Lower lobe of right lung (tissue), 2 donors: ENCODE results near the gene EHD4. TPM values are rescaled to one million over a fixed set of nuclear protein-coding genes. Genes with fewer than 3 reads are reported as not detected.

Experiments used
- ATAC-seq, 2 donors: fragments of 200-7000 bp; cut with Tn5 transposase; one replicate each; pipeline ENCODE4 v1.9.1; 2020 to 2022; ENCODE audit warnings: mild to moderate bottlenecking in 2 of 2, moderate library complexity in 2 of 2
- DNase-seq: peaks from one replicate; pipeline ENCODE4 v3.0.0-alpha.2; 2020
- H3K27ac ChIP-seq: fragments of 200-600 bp; one replicate; pipeline ENCODE4 v1.8.0; 2022
- H3K27me3 ChIP-seq: fragments of 200-600 bp; one replicate; pipeline ENCODE4 v1.8.0; 2022; ENCODE audit warnings: low read depth
- H3K36me3 ChIP-seq: fragments of 200-600 bp; one replicate; pipeline ENCODE4 v1.8.0; 2022; ENCODE audit warnings: mild to moderate bottlenecking
- H3K4me1 ChIP-seq: fragments of 200-600 bp; one replicate; pipeline ENCODE4 v1.8.0; 2022
- H3K4me3 ChIP-seq: fragments of 200-600 bp; one replicate; pipeline ENCODE4 v1.8.0; 2022; ENCODE audit warnings: mild to moderate bottlenecking
- H3K9me3 ChIP-seq: fragments of 200-600 bp; one replicate; pipeline ENCODE4 v1.8.0; 2022
- intact Hi-C: fragments of 100-400 bp; cut with DNase I; formaldehyde crosslinking; loops from one replicate; pipeline ENCODE4 v1.11.0; 2022
- total RNA-seq: library from RNA; stranded (reverse); fragmentation: NEBNext Ultra II Directional; extraction: Animal tissue kit (Norgen Biotek cat#: 25700); gene quantifications from one replicate; pipeline ENCODE4 v1.2.1, GENCODE V29; 2021
- TF ChIP-seq, protein P1 (sequence below): fragments of 200-600 bp; IDR thresholded peaks from one replicate; pipeline ENCODE4 v1.8.0; 2022; ENCODE audit warnings: antibody characterized with exemption, mild to moderate bottlenecking
- donor health status: DM: no; HTN: yes; CAD: no; lungs with severe emphysema.

The EHD4 gene
- total RNA-seq, 1 donor from 2014 or later, result 35.0 TPM

DNA sequence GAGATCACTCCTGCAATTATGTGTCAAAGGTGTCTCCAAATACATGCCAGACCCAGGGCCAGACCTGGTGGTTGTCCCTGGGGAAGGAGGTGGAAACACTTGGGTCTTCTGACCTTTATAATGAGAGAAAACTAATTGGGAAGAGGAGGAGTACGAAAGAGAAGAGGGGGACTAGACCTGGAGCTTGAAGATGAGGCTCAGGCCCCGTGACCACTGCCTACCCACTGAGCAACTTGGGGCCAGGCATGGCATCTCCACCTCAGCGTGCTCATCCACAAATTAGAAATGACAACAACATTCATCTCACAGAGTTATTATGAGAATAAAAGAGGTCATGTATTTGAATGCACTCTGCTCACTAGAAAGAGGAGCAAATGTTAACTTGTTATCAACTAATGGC is 59.1 kb downstream of the EHD4 start:
- H3K4me1 ChIP-seq, result peaks cover 55% of the 10 kb centered on the region
- intact Hi-C loops, result no loop called here
- no peak overlapping the region for H3K27ac ChIP-seq
- ATAC-seq, result no peak
- no peak overlapping the region for H3K4me3 ChIP-seq
- TF ChIP-seq, protein P1, sequence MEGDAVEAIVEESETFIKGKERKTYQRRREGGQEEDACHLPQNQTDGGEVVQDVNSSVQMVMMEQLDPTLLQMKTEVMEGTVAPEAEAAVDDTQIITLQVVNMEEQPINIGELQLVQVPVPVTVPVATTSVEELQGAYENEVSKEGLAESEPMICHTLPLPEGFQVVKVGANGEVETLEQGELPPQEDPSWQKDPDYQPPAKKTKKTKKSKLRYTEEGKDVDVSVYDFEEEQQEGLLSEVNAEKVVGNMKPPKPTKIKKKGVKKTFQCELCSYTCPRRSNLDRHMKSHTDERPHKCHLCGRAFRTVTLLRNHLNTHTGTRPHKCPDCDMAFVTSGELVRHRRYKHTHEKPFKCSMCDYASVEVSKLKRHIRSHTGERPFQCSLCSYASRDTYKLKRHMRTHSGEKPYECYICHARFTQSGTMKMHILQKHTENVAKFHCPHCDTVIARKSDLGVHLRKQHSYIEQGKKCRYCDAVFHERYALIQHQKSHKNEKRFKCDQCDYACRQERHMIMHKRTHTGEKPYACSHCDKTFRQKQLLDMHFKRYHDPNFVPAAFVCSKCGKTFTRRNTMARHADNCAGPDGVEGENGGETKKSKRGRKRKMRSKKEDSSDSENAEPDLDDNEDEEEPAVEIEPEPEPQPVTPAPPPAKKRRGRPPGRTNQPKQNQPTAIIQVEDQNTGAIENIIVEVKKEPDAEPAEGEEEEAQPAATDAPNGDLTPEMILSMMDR, result no peak
- peaks cover 46% of the 10 kb centered on the region for H3K36me3 ChIP-seq
- H3K27me3 ChIP-seq, result no peaks in the 10 kb centered on the region
- H3K9me3 ChIP-seq, result no peaks in the 10 kb centered on the region
- no peak for DNase-seq

DNA sequence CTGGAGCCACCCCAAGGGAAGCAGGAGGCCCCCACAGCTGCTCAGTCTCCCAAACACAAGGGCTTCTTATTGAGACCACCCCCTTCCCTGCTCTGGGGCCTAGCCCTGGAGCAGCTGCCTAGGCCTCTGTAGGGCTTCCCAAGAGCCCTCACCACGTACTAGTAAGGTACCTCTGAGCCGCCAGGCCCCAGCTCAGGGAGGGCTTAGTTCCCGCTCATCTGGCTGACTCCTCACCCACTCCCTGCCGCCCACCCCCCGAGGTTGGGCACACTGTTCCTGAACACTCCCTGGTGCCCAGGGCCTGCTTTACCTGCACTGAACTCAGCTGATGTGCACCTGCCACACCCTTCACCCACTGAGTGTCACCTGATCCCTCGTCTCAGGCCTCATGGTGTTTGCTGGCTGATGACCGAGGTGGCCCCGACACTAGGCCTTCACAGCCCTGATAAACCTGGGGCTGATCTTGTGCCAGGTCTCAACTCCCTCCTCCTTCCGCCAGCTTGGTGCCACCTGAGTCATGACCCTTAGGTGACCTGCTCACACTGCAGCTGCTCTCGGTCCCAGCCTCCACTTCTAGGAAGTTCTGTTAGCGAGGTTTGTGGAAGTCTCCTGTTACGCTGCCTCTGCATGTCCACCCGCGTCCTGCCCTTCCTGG is 60.5 kb downstream of the EHD4 start:
- intact Hi-C loops, result no loop called here
- Histone ChIP-seq H3K27me3 (no peaks in the 10 kb centered on the region), H3K36me3 (peaks cover 56% of the 10 kb centered on the region), H3K4me3 (no peak overlapping the region), H3K4me1 (peaks cover 42% of the 10 kb centered on the region), H3K9me3 (no peaks in the 10 kb centered on the region), H3K27ac (no peak overlapping the region)
- TF ChIP-seq, protein P1, result no peak
- DNase-seq (no peak), ATAC-seq (no peak)

DNA sequence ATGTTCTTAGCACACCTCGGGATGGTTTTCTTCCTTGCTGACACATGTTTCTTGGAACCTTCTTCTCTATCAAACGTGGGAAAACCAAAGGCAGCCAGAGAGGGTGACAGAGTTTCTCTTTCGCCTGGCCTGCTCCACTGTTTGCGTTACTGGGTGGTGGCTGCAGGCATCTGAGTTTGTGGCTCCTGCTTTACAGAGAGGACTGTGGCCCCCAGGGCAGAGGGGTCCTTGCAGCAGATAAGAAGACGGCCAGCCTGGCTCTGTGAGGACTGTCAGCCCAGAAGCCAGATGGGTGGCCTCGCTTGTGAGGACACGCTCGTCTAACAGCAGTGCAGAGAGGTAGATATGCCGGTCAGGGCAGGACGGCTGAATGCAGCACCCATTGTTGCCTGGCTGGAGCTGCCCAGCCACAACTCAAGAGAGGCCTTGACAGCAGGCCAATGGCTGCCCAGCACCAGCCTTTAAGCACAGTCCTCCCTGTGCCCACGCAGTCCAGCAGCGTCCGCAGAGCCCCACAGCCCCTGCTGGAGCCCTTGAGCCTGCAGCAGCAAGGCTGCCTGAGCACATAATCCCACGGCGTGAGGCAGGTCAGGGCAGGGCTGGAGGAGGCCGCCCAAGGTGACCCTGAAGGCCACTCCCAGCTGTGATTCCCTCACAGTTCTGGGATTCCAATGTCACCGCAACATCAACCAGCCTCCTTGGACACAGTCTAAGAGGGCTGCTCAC is 63.5 kb downstream of the EHD4 start:
- Histone ChIP-seq H3K27ac (no peak overlapping the region), H3K27me3 (no peaks in the 10 kb centered on the region), H3K4me3 (no peak overlapping the region), H3K36me3 (peaks cover 62% of the 10 kb centered on the region), H3K9me3 (no peaks in the 10 kb centered on the region), H3K4me1 (peaks cover 28% of the 10 kb centered on the region)
- intact Hi-C loops, result no loop called here
- TF ChIP-seq, protein P1, result no peak
- DNase-seq (no peak), ATAC-seq (no peak)

DNA sequence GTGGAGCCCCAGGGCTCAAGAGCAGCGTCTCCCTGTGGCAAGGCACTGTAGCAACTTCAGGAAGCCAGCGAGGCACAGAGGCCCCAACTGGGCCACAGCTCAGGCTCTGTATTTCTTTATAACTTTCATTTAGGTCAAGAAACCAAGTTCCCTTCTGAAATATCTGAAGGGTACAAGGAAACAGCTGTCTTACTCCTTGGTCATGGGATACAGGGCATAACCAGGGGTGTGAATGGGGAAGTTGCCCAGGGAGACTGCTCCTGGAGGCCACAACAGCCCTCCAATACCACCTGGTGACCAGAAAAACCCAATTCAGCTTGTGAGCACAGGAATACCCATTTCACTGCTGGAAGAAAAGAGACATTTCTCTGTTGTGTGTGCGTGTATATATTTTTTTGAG is 65.2 kb downstream of the EHD4 start:
- Histone ChIP-seq H3K9me3 (no peaks in the 10 kb centered on the region), H3K27me3 (no peaks in the 10 kb centered on the region), H3K36me3 (peaks cover 57% of the 10 kb centered on the region), H3K4me3 (no peak overlapping the region), H3K27ac (peak overlapping the region; percentile 18), H3K4me1 (peaks cover 18% of the 10 kb centered on the region)
- peak in 1 of 2 donors; percentile 40 for ATAC-seq
- no peak for DNase-seq
- TF ChIP-seq, protein P1, result no peak
- intact Hi-C loops, result no loop called here

DNA sequence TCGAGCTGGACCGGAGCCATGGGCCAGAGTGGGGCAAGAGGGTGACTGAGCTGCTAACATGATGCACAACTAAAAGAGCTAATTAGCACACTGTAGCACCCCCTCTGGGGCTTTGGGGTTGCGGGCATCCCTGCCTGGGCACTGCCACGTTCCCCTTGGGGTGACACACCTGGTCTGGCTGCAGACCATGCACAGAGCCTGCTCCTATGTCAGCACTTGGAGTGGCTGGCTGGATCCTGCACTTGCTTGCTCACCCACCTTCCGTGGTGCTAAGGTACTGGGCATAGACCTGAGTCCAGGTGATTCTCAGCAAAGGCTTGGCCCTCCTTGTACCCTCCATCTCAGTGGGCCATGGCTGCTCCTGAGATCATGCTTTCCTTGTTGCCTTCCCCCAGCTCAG is 65.7 kb downstream of the EHD4 start:
- DNase-seq (no peak), ATAC-seq (no peak)
- intact Hi-C loops, result no loop called here
- peaks cover 60% of the 10 kb centered on the region for H3K36me3 ChIP-seq
- H3K27ac ChIP-seq, result peak overlapping the region; percentile 18
- H3K27me3 ChIP-seq, result no peaks in the 10 kb centered on the region
- H3K9me3 ChIP-seq, result no peaks in the 10 kb centered on the region
- H3K4me1 ChIP-seq, result peaks cover 13% of the 10 kb centered on the region
- H3K4me3 ChIP-seq, result no peak overlapping the region
- TF ChIP-seq, protein P1, result no peak
